ENCODE measurements around the gene FANCC.
"Not testable (repeated sequence)": the region's sequence is repeated elsewhere in the genome, so short reads cannot be mapped to it uniquely, and the experiment has no call there.

FANCC gene

GRCh38 chr9:95225076-95225725, 92.3 kb downstream of the FANCC start:
- no peak for DNase-seq

GRCh38 chr9:95224376-95225019, 93.0 kb downstream of the FANCC start:
- no peak for DNase-seq

- not testable (repeated sequence) for DNase-seq
Measured at GRCh38 chr9:95220352-95220751, 97.2 kb downstream of the FANCC start.

GRCh38 chr9:95218773-95219172, 98.7 kb downstream of the FANCC start:
- no peak for DNase-seq

- no peak for DNase-seq
Measured at GRCh38 chr9:95217936-95218335, 99.6 kb downstream of the FANCC start.

- no peak for DNase-seq
Measured at GRCh38 chr9:95215336-95215898, 102.1 kb downstream of the FANCC start.

GRCh38 chr9:95213117-95213516, 104.4 kb downstream of the FANCC start:
- DNase-seq, result no peak

GRCh38 chr9:95211028-95211427, 106.5 kb downstream of the FANCC start:
- no peak for DNase-seq

- no peak for DNase-seq
Measured at GRCh38 chr9:95207403-95207802, 110.1 kb downstream of the FANCC start.

GRCh38 chr9:95206143-95206542, 111.4 kb downstream of the FANCC start:
- DNase-seq, result no peak

GRCh38 chr9:95204710-95205109, 112.8 kb downstream of the FANCC start:
- DNase-seq, result no peak

GRCh38 chr9:95204310-95204709, 113.2 kb downstream of the FANCC start:
- DNase-seq, result no peak

- DNase-seq, result not testable (repeated sequence)
Measured at GRCh38 chr9:95203019-95203418, 114.5 kb downstream of the FANCC start.

- DNase-seq, result no peak
Measured at GRCh38 chr9:95202076-95202681, 115.3 kb downstream of the FANCC start.

- DNase-seq, result no peak
Measured at GRCh38 chr9:95201206-95201605, 116.3 kb downstream of the FANCC start.

- no peak for DNase-seq
Measured at GRCh38 chr9:95197692-95198271, 119.7 kb downstream of the FANCC start.

- DNase-seq, result no peak
Measured at GRCh38 chr9:95193480-95193879, 124.0 kb downstream of the FANCC start.

- no peak for DNase-seq
Measured at GRCh38 chr9:95193067-95193466, 124.4 kb downstream of the FANCC start.

GRCh38 chr9:95192631-95193030, 124.9 kb downstream of the FANCC start:
- DNase-seq, result no peak

- no peak for DNase-seq
Measured at GRCh38 chr9:95190413-95190812, 127.1 kb downstream of the FANCC start.

GRCh38 chr9:95189251-95190098, 128.0 kb downstream of the FANCC start:
- DNase-seq, result no peak

GRCh38 chr9:95188459-95188858, 129.1 kb downstream of the FANCC start:
- no peak for DNase-seq

GRCh38 chr9:95185956-95186355, 131.6 kb downstream of the FANCC start:
- DNase-seq, result no peak
